MCF 10A (cell line): ENCODE results near the gene TET1. TPM values are rescaled to one million over a fixed set of nuclear protein-coding genes. Genes with fewer than 3 reads are reported as not detected.

Experiments
- BruUV-seq: library from RNA; stranded (reverse); fragments of 400-500 nt; replicated peaks from 2 replicates; lab custom pipeline; 2021; lab: Mats Ljungman, UMichigan
- CTCF ChIA-PET: fragments of 300-600 bp; sonication (Branson Sonifier 250); formaldehyde crosslinking; extraction: SDS; loops from one replicate; lab custom pipeline; 2021; ENCODE audit warnings: antibody characterized with exemption, inconsistent platforms; lab: Yijun Ruan, JAX
- POLR2A ChIA-PET: fragments of 300-600, 350-650 bp; sonication (Branson Sonifier 250); formaldehyde crosslinking; extraction: SDS; loops from one replicate; lab custom pipeline; 2020; ENCODE audit warnings: antibody characterized with exemption, inconsistent platforms; lab: Yijun Ruan, JAX
- DNase-seq: peaks from one replicate; pipeline ENCODE4 v3.0.0-alpha.2; 2018; ENCODE audit not compliant: unreplicated experiment
- H3K27ac Mint-ChIP-seq: one replicate; pipeline ENCODE4 v1.8.0; 2022; ENCODE audit warnings: mild to moderate bottlenecking, low read depth, mixed read lengths; ENCODE audit not compliant: unreplicated experiment
- H3K27me3 Mint-ChIP-seq: one replicate; pipeline ENCODE4 v1.8.0; 2022; ENCODE audit warnings: mixed read lengths; ENCODE audit not compliant: insufficient read depth, unreplicated experiment
- H3K36me3 Mint-ChIP-seq: one replicate; pipeline ENCODE4 v1.8.0; 2022; ENCODE audit warnings: mild to moderate bottlenecking, moderate library complexity, mixed read lengths; ENCODE audit not compliant: insufficient read depth, unreplicated experiment
- H3K4me1 Mint-ChIP-seq: one replicate; pipeline ENCODE4 v1.8.0; 2022; ENCODE audit warnings: mixed read lengths; ENCODE audit not compliant: insufficient read depth, unreplicated experiment
- H3K4me3 Mint-ChIP-seq: one replicate; pipeline ENCODE4 v1.8.0; 2022; ENCODE audit warnings: mild to moderate bottlenecking, moderate library complexity, mixed read lengths; ENCODE audit not compliant: unreplicated experiment
- H3K9me3 Mint-ChIP-seq: one replicate; pipeline ENCODE4 v1.8.0; 2022; ENCODE audit warnings: mixed read lengths; ENCODE audit not compliant: unreplicated experiment
- intact Hi-C: fragments of 100-400 bp; cut with micrococcal nuclease; formaldehyde crosslinking; loops from 2 replicates; pipeline ENCODE4 v1.14.1; 2022
- total RNA-seq: library from RNA; stranded (reverse); gene quantifications from 2 replicates; pipeline ENCODE4 v1.2.3, GENCODE V29; 2022
- TF ChIP-seq, protein P1 (sequence below): fragments of 200-600 bp; IDR thresholded peaks from one replicate; pipeline ENCODE4 v1.8.0; 2022; ENCODE audit warnings: antibody characterized with exemption, mild to moderate bottlenecking; ENCODE audit not compliant: unreplicated experiment

The TET1 gene
- total RNA-seq, 1 experiment from 2014 or later, result 0.05 TPM

DNA sequence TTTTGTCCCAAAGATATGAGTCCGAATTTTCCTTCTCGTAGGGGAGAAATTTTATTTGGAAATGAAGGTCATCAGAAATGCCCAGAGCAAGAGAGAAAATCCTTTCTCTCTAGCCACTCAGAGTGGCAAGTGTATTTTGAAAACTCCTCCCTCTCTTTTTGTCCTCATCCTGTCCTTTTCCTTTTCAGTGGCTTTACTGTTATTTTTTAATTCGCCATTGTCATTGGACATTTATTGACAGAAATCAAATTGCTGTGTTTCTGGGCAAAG lies 39.6 kb downstream of the TET1 start:
- TF ChIP-seq, protein P1, sequence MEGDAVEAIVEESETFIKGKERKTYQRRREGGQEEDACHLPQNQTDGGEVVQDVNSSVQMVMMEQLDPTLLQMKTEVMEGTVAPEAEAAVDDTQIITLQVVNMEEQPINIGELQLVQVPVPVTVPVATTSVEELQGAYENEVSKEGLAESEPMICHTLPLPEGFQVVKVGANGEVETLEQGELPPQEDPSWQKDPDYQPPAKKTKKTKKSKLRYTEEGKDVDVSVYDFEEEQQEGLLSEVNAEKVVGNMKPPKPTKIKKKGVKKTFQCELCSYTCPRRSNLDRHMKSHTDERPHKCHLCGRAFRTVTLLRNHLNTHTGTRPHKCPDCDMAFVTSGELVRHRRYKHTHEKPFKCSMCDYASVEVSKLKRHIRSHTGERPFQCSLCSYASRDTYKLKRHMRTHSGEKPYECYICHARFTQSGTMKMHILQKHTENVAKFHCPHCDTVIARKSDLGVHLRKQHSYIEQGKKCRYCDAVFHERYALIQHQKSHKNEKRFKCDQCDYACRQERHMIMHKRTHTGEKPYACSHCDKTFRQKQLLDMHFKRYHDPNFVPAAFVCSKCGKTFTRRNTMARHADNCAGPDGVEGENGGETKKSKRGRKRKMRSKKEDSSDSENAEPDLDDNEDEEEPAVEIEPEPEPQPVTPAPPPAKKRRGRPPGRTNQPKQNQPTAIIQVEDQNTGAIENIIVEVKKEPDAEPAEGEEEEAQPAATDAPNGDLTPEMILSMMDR, result no peak
- DNase-seq, result no peak
- BruUV-seq, result no TSS peak
- ChIA-PET POLR2A (interaction anchor here (1.0 to 1.4 kb wide), 5 partner anchors 40 to 121 kb away, joined by 3 to 8 read pairs (median 3); partner anchors contain the start of genes CCAR1 and TET1), CTCF (interaction anchor here (0.6 to 1.9 kb wide), 3 partner anchors 10 to 50 kb away, joined by 3 to 5 read pairs (median 4); no protein-coding TSS in a partner anchor)
- intact Hi-C loops, result loop anchor here (5.0 kb wide), 1 partner anchor 47 kb away; no protein-coding TSS in a partner anchor
- H3K27me3 Mint-ChIP-seq, result no peaks in the 10 kb centered on the region
- peak overlapping the region; percentile 79 for H3K4me3 Mint-ChIP-seq
- no peaks in the 10 kb centered on the region for H3K9me3 Mint-ChIP-seq
- peak overlapping the region; percentile 20 for H3K27ac Mint-ChIP-seq
- no peaks in the 10 kb centered on the region for H3K36me3 Mint-ChIP-seq
- peaks cover 23% of the 10 kb centered on the region for H3K4me1 Mint-ChIP-seq

DNA sequence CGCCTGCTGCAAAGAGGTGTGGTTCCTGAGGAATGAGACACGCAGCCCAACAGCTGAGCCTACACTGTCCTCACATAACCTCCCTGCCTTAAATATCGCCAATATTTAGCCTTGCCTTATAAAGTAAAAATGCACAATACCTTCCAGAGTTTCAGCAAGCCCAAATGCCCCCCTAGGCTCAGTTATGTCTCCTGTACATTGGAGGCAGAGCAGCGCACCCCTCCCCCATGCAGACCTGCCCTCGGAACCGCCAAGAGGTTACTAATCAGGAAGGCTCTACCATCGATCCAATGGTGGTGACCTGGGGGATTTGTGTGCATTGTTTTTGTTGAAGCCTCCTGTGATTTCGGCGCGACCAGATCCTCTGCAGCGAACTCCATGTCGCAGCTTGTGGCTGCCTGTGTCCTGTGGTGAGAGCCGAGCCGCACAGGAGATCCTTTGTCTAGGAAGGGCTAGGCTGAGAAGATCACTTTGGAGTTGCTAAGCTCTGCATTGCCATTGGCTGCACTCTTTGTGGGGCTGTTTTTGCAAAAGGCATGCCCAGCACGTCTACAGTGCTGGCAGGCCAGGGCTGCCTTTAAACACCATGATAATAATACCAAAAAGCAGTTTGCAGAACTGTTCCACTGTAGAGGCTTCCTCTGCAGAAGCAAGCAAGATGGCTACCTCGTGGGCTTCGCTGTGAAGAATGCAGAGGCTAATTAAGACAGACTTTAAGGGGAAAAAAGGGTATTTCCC lies 40.1 kb downstream of the TET1 start:
- intact Hi-C loops, result loop anchor here (5.0 kb wide), 1 partner anchor 48 kb away; no protein-coding TSS in a partner anchor
- TF ChIP-seq, protein P1, result no peak

DNA sequence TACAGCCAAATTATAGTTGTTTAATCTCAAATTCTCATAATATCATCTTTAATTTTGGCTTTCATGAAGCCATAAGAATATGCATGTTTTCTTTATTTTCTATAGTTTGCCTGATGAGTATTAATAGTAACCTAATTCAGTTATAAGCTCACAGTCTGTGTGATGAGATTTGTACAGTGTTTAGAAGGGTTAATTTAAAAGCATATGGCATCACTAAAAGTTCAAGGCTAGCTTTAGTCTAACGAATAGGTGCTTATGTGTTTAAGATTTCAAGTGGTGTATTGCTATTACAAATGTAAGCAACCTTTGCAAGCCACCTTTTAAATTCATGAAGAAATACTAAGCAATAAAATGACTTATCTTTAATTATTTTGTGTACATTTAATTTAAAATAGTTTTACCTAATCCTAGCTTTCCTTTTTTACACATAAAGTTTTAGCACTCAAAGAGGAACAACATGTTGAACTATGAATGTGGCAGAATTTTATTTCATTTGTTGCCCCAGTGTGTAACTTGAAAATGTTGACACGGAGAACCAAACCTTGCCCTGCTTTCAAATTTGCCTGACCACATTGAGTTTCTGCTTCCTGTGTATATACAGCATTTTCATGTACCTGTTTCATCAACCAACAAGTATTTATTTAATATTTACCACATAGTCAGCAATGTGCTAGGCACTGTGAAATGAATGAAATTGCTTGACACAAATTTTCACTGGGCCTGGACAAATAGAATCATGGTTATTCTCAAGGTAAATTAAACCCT lies 41.5 kb downstream of the TET1 start:
- DNase-seq, result no peak
- H3K4me3 Mint-ChIP-seq, result no peak overlapping the region
- H3K27ac Mint-ChIP-seq, result no peak overlapping the region
- TF ChIP-seq, protein P1, result no peak
- BruUV-seq, result no TSS peak
- POLR2A ChIA-PET, result interaction anchor here (0.6 to 1.0 kb wide), 3 partner anchors 21 to 120 kb away, joined by 3 read pairs; partner anchors contain the start of gene CCAR1
- no peaks in the 10 kb centered on the region for H3K36me3 Mint-ChIP-seq
- H3K4me1 Mint-ChIP-seq, result peaks cover 23% of the 10 kb centered on the region
- no peaks in the 10 kb centered on the region for H3K9me3 Mint-ChIP-seq
- CTCF ChIA-PET, result interaction anchor here (0.6 to 1.9 kb wide), 2 partner anchors 8 to 753 kb away, joined by 4 read pairs; no protein-coding TSS in a partner anchor
- intact Hi-C loops, result loop anchor here (5.0 kb wide), 1 partner anchor 49 kb away; no protein-coding TSS in a partner anchor
- no peaks in the 10 kb centered on the region for H3K27me3 Mint-ChIP-seq

More for the DNA sequence above, 40.1 kb downstream of the TET1 start:
- Mint-ChIP-seq H3K27me3 (no peaks in the 10 kb centered on the region), H3K27ac (peak overlapping the region; percentile 20), H3K9me3 (no peaks in the 10 kb centered on the region), H3K36me3 (no peaks in the 10 kb centered on the region), H3K4me1 (peaks cover 23% of the 10 kb centered on the region), H3K4me3 (peak overlapping the region; percentile 79)
- DNase-seq, result peak; percentile 73
- CTCF ChIA-PET, result interaction anchor here (0.6 to 1.9 kb wide), 3 partner anchors 10 to 51 kb away, joined by 3 to 5 read pairs (median 4); no protein-coding TSS in a partner anchor
- BruUV-seq, result no TSS peak
- POLR2A ChIA-PET, result interaction anchor here (0.8 to 1.4 kb wide), 9 partner anchors 9 to 141 kb away, joined by 3 to 8 read pairs (median 3); partner anchors contain the start of genes CCAR1 and TET1
